GM19025 (cell line): Measurements from ENCODE around the gene CCL4.
"Not testable (repeated sequence)": the region's sequence is repeated elsewhere in the genome, so short reads cannot be mapped to it uniquely, and the experiment has no call there.

Experiments used
- ATAC-seq: cut with Tn5 transposase; IDR thresholded peaks from one replicate; pipeline ENCODE4 v1.9.1; 2021; ENCODE audit warnings: mild to moderate bottlenecking, low read depth, moderate library complexity; ENCODE audit not compliant: unreplicated experiment

The CCL4 gene

DNA sequence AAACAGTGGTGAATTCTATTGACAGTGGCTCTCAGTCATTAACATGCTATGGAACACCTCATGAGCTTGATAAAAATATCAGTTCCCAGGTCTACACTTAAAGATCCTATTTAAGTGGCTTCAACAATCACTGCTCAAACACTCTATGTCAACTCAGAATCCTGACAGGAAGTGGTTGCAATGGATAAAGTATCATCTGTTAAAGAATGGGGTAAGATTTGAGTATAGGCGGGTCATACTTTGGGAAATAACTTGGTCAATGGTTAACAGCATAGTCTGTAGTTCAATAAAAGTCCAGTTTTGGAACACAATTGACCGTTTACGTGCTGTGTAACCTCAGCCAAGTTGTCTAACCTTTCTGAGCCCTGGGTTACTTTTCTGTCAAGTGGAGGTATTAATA, 16.2 kb upstream of the CCL4 start:
- not testable (repeated sequence) for ATAC-seq

DNA sequence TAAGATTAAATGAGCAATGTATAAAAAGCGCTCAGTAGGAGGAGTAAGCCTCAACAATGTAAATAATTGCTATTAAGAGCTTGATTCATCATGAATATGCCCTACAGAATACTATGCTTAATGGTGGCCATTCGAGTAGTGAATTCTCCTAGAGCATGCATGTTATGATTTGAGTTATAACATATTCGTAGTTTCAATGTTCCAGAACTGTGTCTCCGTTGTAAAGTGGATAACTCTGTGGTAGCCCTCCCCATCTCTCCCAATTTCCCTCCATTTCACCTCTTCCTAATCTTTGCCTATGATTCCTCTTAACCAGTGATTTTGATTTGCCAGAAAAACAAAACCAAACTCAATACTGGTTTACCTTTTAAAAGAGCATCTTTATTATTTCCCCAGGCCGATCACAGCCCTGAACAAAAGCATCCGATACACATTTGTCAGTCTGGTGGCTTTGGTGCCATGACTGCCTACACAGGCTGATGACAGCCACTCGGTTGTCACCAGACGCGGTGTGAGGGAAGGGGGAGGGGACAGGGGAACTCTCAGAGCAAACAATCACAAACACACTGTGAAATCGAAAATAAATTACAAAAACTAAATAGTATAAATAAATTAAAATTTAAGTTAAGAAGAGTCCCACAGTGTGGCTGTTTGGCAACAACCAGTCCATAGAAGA, 15.6 kb upstream of the CCL4 start:
- ATAC-seq = not testable (repeated sequence)

DNA sequence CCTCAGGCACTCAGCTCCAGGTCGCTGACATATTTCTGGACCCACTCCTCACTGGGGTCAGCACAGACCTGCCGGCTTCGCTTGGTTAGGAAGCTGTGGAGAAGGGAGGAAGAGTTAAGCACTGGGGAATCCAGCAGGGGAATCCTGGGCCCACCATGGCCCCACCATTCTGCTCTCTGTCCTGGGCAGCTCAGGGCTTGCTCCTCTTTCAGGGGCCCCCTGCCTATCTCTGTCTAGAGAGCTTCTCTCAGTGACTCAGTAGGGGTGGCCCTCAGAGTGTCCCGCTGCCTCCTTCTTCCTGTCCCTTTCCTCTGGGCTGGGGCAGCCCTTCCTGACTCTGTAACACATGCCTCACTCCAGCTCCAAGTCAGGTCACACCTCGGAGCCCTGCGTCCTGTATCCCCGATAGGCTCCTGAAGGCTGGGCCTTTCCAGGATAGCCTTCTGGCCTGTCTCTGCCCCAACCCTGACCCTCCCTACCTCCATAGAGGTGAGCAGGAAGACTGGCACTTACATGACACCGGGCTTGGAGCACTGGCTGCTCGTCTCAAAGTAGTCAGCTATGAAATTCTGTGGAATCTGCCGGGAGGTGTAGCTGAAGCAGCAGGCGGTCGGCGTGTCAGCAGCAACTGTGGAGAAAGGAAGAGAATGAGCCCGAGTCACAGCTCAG, 14.8 kb upstream of the CCL4 start:
- no peak for ATAC-seq

DNA sequence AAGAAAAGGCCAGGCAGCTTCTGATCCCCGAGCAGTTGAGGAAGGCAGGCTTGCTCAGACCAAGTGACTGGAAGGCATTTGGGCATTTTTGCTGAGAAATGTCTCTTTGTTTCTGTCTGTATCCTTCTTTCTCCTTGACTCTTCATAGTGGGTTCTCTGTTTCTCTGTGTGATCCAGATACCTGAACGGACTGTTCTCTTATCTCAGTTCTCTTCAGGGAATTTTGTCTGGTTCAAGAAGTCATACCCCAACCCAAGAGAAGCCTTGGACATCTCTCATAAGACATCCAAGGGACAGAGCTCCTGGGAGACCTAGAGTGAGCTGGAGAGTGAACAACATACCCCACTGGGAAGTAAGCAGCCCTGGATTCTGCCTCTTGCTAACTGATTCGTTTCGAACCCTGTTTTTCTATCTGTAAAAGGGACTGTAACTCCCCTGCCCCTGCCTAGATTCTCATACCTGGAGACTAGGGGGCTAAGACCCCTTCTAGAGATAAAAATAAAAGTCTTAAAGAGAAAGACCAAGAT, 14.2 kb upstream of the CCL4 start:
- no peak for ATAC-seq

DNA sequence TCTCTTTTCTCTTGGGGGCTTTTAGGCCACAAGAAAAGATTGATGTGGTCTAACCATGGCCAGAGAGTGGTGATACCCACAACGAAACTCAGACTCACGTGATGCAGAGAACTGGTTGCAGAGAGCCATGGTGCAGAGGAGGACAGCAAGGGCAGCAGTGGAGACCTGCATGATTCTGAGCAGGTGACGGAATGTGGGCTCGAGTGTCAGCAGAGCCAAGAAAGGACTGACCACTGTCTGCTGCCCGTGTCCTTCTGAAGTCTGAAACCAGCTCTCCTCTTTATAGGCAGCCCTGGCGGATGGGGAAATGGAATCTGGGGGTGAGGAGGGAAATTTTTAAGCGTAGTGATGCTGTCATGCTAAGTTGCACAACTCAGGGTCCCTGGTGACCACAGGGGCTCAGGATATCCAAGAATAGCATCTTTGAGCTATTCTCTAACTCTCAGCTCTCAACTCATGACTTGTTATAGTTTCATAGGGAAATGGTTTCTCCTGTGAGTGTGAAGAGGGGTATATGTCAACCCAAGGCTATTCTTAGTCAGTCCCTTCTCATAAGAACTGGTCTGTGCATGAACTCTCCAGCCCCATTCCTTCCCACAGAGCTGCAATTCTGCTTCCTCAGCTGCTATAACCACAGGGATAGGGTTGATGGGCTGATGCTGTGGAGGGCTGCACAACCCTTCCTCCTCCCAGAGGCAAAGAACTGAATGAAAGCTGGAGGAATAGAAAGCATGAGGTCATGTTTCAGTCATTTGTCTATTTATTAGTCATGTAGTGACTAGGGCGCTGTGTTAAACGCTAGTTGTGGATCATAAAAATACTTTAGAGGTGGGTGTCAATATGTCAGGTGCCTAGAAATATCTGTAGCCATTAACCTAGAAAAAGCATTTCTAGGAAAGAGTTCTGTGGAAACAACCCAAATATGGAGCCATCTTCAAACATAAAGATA, 13.5 kb upstream of the CCL4 start, which contains the start of gene CCL3:
Gene CCL3, minus strand, starts transcription at position 256 of the 949 bp plus-strand sequence. Its CDS starts 85 bp downstream, at position 171.
- ATAC-seq = peak; percentile 66

DNA sequence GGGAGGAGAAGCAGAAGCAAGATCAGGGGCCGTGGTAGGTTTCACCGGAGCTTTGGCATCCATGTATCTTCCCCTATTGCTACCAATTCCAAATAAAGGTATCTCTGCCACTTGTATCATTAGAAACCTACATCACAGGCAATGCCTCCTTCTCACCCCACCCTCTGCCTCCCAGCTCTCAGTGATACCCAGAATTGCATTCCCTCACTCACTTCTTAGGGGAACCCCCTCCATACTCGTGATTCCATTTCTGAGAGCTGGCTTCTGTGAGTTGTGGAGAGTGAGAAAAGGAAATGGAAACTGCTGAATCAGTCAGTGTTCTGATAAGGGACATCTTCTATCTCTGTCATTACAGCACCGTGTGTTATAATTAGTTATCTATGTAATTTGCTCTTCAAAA, 11.4 kb upstream of the CCL4 start:
- ATAC-seq = no peak

DNA sequence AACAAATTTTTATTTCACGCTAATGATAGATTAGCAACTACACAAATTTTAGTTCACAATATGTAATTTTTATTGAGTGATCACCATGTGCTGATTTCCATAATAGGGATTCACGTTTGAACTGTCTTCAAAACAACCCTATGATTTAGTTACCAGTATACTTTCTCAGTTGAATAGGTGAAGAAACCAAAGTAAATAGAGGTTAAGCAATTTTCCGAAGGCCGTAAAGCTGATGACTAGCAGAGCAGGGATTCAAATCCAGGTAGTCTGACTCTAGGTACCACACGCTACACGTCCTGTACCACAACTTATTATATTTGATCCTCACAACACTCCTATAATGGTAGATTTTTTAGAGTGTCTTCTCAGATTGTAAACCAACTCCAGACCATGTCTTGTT, 10.9 kb upstream of the CCL4 start:
- not testable (repeated sequence) for ATAC-seq

DNA sequence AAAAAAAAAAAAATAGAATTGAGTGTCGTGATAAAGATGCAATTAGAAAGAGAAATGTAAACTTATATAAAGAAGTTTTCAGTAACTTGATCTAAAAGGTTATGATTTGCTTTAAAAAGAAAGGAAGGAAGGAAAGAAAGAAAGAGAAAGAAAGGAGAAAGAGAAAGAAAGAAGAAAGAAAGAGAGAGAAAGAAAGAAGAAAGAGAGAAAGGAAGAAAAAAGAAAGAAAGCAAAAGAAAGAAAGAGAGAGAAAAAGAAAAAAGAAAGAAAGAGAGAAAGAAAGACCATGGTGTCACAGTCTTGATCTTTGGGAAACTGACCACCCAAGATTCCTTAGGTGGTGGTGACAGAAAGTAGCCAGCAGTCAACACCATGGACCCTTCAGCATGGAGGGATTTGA, 9.4 kb upstream of the CCL4 start:
- no peak for ATAC-seq

DNA sequence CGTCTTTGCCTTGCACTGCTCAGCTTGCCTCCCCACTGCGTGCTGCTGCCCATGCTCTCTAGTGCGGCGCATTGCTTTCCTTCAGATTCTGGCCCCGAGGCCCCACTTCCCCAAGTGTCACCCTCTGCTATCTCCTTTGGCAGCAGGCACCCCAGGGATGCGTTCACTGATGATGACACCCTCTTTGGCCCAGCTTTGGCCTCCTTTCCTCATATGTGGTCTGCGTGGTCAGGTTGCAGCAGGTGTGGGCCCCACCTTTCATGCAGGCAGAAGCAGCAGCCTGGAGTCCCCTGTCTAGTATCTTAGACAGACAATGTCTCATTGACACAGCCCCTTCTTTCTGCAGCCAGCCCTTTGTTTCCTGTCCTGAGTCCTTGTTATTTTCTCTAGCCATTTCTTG, 8.9 kb upstream of the CCL4 start:
- ATAC-seq = no peak

DNA sequence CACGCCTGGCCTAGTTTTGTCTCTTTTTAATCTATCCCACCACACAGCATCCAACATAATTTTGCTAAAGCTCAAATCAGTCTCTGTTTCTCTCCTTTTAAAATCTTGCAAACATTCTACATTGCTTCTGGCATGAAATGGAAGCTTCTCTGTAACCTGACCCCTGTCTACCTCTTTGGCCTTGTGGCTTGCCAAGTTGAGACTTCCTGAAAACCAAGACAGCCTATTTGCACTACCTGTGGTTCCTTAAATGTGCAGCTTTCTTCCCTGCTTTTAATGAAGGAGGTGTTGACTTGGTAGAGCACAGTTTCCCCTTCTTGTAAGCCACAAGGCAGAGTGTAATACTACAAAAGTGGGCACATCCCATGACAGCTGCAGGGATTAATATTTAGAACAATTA, 7.6 kb upstream of the CCL4 start:
- no peak for ATAC-seq

DNA sequence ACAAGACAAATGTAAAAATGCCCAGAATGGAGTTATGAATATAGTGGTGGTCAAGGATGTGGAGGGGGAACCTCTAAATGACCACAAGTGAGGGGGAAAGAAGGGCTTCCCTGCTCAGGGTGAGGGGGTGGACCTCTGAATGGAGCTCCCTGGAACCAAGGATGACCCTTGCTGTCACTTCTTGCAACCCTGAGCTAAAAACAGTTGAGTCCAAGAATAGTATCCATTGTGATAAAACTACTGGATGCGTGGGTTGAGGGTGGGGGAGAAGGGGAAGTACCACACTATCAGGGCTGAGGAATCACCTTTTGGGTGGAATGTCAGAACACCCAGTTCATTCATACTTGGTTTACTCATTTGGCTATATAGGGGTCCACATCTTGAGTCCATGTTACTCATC, 4.6 kb upstream of the CCL4 start:
- not testable (repeated sequence) for ATAC-seq

DNA sequence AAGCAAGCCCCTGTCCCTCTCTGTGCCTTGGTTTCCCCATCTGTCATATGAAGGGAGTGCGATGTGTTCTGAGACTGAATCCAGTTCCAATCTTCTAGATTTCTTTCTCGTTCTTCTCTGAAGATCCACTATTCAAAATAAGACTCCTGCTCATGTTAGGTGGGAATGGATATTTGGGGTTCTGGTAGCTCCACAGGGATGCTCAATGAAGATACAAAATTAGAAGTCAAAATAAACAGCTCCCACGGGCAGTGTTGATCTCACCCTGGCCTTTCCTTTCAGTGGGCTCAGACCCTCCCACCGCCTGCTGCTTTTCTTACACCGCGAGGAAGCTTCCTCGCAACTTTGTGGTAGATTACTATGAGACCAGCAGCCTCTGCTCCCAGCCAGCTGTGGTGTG, 619 bp downstream of the CCL4 start:
- ATAC-seq = not testable (repeated sequence)

DNA sequence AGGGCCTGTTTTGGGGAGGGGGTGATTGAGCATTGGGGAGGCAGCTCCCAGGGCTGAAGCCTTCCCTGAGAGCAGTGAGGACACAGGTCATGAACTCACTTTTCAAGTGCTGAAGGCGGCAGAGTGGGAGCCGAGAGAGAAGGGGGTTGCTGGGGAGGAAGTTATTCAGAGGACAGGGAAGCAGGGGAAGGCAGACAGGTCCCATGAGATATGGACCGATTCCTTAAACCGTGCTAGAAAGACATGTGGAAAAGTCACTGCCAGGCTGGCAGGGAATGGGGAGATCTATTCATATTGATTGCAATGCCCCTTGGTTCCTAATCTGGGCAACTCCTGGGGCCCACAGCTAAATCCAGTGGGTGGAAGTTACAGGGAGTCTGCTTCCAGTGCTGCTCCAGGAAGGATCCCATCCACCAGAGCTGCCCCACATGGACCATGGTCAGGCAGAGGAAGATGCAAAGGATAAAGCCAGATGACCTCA, 1.1 kb downstream of the CCL4 start:
- no peak for ATAC-seq

DNA sequence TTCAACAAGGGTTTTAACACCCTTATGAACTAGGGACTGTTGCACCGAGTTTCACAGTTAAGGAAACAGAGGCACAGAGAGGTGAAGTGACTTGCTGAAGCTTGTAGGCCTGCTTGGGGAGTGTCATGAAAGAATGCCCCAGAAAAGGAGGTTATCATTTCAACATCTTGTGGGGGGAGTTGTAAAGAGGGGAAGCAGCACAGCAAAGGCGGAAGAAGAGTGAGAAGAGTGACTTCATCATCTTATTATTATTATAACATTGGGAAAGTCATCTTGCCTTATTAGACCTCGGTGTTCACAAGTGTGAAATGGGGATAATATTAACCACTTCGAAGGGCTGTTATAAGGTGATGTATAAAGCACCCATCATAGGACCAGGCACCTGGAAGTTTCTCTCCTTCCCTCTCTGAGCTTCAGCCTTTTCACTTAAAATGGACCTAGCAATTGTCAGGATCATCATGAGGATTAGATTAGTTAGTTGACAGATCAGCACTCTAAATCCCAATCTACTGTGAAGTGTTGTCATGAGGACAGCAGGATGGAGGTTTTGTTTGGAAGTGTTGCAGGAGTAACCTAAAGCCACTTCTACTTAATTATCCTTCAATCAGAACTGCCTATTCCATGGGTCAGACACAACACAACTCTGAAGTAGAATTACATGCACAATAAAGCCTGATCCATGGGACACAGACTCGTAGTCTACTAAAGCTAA, 2.3 kb downstream of the CCL4 start:
- ATAC-seq = no peak

DNA sequence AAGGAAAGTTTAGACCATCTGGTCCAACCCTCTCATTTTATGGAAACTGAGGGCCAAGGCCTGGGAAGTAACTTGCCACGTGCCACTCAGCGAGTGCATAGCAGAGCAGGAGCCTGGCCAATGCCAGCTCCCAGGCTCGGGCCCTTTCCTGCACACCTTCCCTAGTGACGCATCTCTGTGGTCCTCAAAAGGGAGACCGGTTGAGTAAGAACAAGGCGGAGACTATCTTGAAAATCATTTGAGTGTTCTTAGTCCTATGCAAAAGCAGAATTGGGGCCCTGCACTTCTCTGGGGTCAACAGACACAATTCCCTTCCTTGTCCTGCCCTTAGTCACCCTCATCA, 2.8 kb downstream of the CCL4 start:
- ATAC-seq = no peak

DNA sequence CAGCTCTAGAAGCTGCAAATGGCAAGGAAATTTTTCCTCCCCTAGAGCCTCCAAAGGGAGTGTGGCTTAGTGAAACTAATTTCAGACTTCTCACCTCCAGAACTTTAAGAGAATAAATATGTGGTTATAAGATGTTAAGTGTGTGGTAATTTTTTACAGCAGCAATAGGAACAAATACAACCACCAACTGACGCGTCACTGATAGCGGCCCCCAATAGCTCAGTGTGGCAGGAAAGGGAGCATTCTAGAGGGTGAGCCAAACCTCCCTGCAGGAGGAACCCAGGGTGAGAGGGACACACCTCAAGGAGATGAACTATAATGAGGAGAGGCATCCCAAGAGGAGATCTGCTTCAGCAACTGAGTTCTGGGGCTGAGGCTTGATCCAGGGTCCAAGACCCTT, 4.0 kb downstream of the CCL4 start:
- ATAC-seq = no peak

DNA sequence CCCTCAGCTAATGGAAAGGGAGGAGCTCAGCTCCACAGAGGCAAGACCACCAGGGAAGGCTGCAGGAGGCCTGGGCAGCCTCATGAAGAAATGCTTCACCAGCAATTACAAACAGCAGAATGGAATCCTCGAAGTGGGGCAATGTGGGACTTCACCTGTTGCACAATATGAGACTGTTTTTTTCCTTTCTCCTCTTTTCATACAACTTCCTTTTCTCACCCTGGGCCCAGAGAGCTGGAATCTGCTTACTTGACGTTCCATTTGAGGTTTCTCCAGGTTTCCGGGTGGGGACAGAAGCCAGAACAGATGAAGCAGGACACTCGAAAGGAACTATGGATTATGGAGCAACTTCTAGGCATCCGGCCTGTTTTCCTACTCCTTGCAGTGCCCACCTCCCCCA, 4.6 kb downstream of the CCL4 start:
- not testable (repeated sequence) for ATAC-seq

DNA sequence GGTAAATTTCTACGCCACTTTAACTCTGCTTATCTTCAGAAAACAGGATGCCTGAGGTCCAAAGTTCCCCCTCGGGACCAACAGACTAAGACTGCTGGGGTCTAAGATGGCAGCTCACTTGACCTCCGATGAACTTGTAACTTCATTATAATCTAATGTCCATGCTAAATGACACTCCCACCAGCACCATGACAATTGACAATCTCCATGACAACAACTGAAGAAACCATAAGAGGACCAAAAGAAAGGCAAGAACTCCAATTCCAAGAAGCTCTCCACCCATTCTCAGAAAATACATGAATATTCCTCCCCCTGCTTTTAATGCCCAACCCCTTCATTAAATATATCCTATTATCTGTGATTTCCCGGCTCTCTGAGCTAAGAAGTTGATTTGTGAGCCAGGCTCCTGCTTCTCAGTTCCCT, 7.5 kb downstream of the CCL4 start:
- no peak for ATAC-seq

DNA sequence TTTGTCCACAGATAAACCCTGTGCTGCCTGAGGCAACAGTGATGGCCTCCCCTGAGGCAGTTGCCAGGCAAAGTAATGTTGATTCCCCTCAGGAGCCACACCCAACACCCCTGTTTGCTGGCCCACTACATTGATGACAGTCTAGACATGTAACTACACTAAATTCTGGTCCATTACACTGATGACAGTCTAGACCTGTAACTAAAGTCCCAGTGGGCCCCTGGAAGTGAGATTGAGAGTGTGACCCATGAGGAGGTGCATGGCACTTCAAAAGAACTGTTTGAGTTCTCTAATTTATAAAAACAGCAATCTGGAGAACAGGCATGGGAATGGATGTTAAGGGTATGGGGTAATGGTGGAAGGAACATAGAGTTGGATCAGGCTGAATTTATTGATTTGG, 8.9 kb downstream of the CCL4 start:
- ATAC-seq = no peak

DNA sequence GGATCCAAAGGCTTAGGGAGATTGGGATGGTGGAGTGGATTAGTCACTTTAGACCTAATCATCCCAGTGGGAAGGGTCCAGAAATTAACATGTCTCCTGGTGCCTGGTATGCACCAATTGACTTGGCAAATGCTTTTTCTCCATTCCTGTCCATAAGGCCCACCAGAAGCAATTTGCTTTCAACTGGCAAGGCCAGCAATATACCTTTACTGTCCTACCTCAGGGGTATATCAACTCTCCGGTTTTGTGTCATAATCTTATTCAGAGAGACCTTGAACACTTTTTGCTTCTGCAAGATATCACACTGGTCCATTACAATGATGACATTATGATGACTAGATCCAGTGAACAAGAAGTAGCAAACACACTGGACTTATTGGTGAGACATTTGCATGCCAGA, 9.5 kb downstream of the CCL4 start:
- ATAC-seq = not testable (repeated sequence)
